ENCODE data around the gene DENND11.

Gene DENND11

DNA sequence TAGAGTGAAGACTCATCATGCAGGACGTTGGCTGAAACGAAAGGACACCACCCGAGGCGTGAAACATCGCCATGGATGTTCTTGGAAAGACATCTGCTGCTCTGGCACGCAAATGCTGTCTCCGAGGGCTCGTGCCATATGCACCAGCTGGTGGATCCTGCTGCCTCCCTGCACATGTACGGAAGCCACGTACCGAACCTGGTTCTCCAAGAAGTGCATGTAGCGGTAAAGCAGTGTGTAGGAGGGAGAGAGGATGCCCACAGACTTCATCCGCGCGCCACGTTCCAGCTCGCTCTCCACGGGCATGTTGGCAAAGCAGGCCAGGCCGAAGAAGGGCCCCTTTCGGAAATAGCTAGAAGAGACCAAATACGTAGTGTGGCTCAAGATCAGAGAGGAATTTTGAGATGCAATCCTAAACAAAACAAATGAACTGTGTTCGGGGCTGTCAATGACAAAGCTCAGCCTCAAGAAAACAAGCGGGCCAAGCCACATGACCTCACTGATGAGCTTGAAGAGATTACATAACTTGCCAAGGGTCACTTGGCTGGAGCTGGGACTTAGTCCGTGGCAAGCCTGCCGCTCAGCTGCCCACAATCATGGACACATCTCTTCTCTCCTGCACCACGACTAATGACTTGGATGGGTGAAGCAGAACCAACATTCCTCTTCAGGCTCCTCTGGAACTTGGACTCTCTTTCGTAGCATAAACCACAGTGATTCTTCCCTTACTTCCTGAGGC, 16.5 kb downstream of the DENND11 start:
- no peak for DNase-seq (ENCODE audit: low spot score)

DNA sequence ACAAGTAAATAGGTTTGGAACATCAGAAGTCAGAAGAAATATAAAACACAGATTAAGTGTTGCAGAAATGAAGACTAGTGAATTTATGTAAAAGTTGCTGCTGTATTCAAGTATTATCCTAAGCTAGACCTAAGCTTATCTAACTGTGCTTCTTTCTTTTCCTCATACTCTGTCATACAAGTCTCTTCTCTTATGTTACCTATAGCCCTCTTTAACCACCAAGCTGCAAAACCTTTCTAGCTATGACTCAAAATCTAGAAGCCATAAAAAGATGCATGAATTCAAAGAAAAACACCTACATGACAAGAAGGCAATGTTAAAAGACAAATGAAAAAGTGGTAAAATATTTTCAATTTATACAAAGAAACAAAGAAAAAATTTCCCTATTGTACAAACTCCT, 23.0 kb downstream of the DENND11 start:
- no peak for DNase-seq (ENCODE audit: low spot score)

DNA sequence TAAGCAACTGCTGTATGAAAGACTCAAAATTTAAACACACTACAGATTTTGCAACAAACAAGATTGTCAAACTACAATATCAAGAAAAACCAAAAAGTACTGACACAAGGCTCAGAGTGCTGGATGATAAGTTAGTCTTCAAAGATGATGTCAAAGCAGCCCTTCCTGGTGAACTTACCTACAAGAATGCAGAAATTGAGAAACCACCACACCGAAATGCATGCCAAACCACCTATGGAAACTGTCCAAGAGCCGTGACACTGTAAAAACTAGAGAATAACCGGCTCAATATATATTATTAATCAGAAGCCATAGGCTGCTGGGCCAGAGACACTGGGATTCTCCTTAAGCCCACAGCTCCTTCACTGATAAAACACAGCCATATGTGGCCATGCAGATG, 25.3 kb downstream of the DENND11 start:
- DNase-seq (ENCODE audit: low spot score): no peak

DNA sequence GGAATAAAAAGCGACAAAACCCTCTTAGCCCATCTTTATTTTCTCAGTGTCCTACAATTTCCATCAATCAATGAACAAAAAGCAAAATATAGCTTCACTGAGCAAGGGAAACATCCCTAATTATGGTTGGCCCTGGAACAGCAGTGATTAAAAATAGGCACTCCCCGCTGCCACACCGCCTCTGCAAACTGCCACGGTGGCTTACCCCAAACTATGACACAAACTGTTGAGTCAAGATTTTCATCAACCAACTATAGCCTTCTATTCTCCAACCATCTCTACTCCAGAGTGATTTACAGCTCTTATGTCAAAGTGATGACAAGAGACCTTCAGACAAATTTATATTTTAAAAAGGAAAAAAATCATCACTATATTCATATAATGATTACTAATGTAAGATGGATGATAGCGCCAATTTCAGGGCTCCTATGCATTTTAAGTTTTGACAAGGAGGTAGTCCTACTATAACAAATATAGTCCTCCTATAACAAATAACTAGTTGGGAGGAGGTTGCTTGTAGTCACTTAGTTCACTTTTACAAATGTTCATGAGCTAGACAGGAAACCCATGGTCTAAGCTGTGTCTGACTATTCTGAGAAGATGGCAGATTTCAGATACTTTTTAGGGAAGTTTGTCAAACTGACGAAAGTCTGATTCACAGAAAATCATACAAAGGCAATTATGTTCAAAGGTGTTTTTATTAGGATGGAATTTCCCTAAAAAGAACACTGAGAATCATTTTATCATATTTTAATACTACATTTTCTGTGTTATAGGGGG, 26.3 kb downstream of the DENND11 start:
- DNase-seq (ENCODE audit: low spot score): no peak

DNA sequence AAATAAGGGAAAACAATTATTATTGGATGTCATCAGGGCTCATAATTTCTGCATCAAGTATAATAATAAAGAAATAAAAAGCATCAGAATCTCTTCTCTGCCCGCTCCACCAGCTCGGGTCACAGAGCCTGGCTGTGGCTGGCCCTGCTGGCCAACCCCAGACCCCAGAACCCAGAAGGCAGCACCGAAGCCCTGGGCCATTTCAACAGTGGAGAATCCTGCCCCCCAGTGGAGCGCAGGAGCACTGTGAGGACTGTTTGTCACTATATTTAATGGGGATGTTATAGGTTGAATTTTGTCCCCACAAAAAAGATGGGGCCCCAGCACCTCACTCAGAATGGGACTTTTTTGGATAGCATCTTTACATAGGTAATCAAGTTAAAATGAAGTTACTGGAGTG, 27.3 kb downstream of the DENND11 start:
- DNase-seq (ENCODE audit: low spot score): no peak

DNA sequence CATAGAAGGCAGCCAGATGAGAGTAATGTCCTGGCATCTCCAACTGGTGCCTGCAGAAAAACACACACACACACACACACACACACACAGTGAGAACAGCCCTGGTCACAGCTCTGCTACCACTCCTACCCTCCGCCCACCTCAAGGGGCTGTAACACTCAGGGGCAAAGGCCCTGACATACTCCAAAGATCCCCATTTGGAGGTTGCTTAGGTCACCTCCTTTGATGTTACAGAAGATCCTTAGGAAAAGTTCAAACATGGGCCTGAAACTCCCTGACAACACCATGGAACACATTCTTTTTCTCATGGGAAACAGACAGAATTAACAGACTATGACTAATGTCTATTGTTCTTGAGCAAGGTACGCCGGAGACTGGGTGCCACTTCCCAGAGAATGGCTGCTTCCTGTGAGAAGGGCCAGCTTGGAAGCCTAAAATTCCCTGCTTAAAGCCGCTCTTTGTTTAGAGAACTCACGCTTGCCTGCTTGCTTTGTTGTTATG, 27.7 kb downstream of the DENND11 start:
- DNase-seq (ENCODE audit: low spot score): no peak

DNA sequence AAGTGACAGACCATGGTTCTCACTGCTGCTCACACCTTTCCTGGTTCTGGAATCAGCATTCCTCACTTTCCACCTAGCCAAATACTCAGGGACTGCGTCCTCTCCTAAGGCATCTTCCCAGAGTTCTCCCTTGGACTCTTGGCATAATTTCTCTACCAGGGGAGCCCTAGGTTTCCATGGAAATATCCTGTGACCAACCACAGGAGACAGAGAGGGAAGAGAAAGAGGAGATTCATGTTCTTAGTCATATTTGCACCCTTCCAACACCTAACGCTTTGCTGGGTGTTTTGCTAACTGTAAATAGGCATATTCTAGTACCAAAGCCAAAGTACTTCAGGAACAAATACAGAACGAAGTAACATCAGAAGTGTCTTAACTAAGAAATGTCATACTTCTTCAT, 28.6 kb downstream of the DENND11 start:
- no peak for DNase-seq (ENCODE audit: low spot score)

DNA sequence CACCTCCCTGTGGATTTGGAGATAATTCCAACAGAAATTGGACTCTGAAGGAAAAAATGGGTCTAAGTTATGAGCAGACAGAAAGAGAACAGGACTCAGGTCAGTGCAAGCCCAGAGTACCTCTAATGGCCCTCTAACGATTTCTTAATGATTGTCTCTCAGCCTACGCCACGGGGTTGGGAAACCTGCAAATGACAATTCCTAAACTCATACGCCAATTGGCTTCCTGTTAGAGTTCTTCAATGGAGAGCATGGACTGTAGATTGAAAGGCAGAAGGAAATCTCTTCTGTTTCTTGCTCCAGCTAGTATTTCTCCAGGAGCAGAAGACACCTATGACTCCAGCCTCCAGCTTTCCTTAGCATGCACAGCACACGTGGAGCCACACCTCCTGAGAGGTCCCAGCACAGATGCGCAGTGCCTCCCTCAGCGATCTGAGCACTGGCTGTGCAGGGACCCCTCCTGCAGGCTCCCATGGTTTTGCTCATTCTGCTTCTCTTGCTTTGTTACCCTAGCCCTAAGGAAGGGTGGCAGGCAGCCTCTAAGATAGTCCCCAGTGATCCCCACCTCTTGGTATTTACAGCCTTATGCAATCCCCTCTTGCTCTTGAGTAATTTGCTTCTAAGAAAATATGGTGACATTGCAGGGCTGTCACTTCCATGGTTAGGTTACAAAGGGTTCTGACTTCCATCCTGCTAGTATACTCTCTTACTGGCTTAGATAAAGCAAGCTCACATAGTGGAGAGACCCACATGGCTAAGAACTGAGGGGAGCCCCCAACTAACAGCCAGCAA, 30.1 kb downstream of the DENND11 start:
- DNase-seq (ENCODE audit: low spot score): no peak

DNA sequence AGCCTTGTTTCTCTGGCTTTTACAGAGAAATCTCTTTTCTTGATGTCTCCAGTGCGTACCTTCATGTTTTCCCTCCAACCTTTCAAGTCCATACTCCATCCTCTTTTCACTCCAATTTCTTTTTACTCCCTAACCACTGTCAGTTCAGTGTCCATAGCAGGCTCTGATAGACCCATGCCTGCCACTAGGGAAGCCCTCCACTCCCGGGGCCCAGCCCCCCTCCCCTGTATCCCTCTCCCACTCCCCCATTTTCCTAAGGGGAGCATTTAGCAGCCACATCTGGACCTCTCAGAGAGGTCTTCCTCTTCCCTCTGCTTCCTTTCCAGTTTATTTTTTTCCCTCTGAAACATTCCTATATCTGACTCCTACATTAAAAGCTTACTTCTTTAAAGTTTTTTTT, 33.1 kb downstream of the DENND11 start:
- DNase-seq (ENCODE audit: low spot score): no peak

DNA sequence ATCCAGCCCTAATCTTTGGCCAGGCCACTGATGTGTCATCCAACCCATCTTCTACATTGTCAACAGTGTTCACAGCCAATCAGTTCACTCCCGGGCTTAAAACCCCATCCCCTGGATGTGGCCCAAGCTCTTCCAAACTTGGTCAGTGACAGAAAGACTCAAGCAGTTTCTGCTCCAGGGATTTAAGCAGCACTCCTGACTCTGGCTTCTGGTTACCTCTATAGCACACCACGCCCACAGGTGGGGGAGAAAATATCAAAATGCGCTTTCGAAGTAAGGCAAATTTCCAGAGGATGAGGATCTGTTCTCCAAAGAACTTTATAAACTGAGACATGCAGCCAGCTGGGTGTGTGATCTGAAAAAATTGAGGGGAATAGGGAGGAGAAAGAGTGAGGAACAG, 35.9 kb downstream of the DENND11 start:
- DNase-seq (ENCODE audit: low spot score): no peak

DNA sequence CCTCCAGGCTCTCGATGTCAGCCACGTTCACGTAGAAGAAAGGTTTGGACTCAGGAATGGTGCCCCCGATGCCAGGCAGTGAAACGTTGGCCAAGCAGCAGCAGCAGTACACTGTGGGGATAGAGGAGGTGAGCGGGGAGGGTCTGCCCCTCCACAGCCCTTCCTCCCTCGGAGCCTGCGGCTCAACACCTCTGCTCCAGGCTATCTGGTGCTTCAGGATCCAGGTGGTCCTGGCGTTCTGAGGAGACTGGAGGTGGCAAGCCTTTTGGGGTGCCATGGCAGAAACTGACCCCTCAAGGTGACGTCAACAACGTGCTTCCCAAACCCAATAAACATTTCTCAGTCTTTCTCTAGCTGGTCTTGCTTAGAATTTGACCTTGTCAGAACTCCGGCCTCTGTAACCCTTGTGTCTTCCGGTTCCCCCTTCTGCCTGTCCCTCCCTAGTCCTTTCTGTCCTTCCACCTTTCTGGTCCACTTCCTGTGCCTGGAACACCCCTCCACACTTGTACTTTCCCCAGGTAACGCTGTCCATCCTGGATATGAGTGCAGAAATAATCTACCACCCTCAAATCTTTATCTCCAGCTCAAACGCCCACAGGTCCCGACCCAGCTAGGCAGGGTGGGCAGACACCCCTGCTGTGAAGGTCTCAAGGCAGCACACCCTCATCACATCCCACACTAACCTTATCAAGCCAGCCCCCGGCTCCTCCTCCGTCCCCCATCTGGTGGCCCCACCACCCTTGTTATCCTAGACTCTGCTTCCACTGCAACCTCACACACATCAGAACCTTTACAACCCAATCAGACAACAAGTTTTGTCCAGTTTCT, 36.5 kb downstream of the DENND11 start:
- DNase-seq (ENCODE audit: low spot score): no peak

DNA sequence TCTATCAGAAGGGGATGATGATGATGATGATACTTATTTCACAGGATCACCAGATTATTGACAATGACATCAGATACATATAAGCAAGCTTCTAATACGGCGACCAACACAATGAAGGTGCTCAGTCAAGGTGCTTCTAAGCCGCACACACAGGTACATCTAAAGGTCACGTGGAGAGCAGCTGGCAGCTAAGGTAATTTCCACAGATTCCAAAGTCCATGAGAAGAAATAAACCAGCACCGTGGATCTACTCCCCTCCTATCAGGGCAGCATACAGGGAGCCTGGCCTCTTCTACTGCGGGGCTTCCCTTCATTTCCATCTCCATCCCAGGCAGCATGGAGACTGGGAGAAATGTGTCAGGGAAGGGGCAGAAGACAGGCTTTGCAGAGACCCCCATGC, 37.5 kb downstream of the DENND11 start:
- no peak for DNase-seq (ENCODE audit: low spot score)

DNA sequence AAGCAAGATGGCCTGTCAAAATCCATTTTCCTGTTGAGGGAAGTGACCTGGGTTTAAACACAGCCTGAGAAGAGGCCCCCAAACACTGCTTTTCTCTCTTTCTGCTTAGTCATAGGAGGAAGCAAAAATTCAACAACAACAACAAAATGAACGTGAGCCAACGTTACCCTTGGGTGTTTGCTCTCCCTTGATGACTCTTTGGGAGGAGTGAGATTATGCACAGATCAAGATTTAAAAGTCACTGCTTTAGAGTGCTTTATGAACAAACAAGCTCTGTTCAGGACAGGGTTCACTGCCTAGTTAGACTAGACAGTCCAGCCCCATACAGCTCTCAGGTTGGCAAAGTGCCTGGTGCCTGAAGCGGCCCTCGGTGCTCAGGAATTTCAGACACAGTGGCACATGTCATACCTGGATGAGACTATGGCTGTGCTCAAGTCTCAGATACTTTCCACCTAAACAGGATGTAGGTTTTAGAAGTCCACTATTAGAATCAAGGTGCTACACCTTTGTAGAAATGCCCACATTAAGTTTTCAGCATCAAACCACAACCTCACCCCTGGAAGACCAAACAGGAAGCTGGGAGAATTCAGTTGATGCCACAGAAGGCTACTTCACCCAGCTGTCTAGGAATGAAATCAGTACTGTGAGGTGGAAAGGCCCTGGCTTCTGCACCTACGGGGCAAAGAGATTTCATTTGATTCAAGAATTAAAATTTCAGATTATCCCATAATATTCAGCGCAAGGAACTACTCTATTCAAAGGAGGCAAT, 38.7 kb downstream of the DENND11 start:
- no peak for DNase-seq (ENCODE audit: low spot score)

DNA sequence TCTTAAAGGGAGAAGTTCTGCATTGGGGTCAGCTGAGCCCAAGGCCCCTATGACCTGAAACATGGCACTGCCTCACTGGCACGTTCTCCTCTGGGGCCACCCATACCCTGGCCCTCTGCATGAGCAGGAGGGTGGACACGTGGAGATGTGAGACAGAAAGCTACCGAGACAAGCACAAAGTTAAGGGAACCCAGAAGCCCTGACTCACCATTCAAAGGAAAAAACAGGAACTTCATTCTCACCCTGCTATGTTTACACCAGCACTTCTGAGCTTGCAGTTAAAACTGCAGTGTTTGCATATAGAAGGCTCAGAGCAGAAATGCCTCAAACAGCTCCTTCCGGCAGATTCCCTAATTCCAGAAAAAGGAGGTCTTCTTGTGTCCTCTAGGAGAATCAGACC, 41.7 kb downstream of the DENND11 start:
- DNase-seq (ENCODE audit: low spot score): no peak

DNA sequence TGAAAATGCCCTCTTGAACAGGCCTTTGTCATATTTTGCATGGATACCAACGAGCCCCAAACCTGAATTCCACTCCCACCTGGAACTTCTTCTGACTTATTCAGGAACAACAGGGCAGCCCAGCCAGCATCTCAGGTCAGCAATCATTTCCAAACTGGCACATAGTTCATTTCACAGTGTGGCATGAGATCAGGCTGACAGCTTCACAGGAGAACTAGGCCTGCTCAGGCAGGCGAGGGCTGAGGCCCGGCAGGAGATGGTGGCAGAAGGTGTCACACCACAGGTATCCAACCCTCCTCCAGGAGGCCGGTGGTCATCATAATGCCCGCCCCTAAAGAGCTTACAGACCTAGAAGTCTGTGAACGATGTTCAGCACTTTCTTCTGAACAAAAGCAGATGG, 42.5 kb downstream of the DENND11 start:
- no peak for DNase-seq (ENCODE audit: low spot score)

DNA sequence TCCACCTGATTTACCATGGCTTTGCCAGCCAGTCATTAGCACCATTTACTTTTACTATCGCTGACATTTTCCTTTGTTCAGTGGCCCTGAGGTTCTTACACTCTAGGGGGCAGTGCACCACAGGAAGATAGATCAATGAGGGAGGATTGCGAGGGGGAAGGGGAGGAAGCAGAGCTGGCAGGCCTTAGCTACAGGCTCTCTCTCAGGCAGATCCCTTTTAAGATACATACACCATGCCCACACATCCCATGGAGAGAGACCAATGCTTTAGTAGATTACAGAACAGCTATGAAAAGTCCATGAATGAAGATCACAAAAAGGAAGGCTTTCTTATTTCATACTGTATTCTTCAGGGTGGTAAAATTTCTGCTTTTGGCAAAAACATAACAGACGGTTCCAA, 47.4 kb downstream of the DENND11 start:
- DNase-seq (ENCODE audit: low spot score): peak; percentile 78

DNA sequence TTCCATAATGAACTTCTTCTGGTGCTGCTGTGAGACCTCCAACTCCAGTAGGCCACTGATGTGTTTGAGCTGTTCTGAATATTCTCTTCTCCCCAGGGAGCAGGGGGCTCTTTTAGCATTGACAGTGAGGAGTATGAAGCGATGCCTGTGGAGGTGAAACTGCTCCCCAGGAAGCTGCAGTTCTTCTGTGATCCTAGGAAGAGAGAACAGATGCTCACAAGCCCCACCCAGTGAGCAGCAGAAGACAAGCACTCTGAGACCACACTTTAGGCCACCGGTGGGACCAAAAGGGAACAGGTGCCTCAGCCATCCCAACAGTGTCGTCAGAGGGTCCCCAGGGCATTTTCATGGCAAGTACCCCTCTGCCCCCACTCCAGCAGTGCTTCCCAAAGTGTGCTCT, 49.3 kb downstream of the DENND11 start:
- no peak for DNase-seq (ENCODE audit: low spot score)
